Smooth muscle cell (in vitro differentiated cells): ENCODE measurements around the gene FAN1. TPM values are rescaled to one million over a fixed set of nuclear protein-coding genes. Genes with fewer than 3 reads are reported as not detected.

Experiments
- DNase-seq: peaks from one replicate; lab custom pipeline; 2025; ENCODE audit not compliant: unreplicated experiment; lab: John Stamatoyannopoulos, UW
- H2AFZ ChIP-seq: fragments of 200-600 bp; sonication (generic); 2 replicates; pipeline ENCODE4 v1.6.0; 2016; ENCODE audit warnings: antibody characterized with exemption, low read depth, mild to moderate bottlenecking
- H3F3A ChIP-seq: fragments of 200-600 bp; sonication (generic); 2 replicates; pipeline ENCODE4 v1.6.0; 2017; ENCODE audit warnings: antibody characterized with exemption, low read depth
- H3K27ac ChIP-seq: fragments of 200-600 bp; sonication (generic); 2 replicates; pipeline ENCODE4 v1.5.1; 2016; ENCODE audit warnings: low read depth, mild to moderate bottlenecking
- H3K27me3 ChIP-seq: fragments of 200-600 bp; sonication (generic); 2 replicates; pipeline ENCODE4 v1.6.1; 2016; ENCODE audit warnings: low read depth, mild to moderate bottlenecking
- H3K36me3 ChIP-seq: fragments of 200-600 bp; sonication (generic); 2 replicates; pipeline ENCODE4 v1.5.1; 2016; ENCODE audit warnings: low read depth
- H3K4me1 ChIP-seq: fragments of 200-600 bp; sonication (generic); 2 replicates; pipeline ENCODE4 v1.5.1; 2016; ENCODE audit warnings: low read depth
- H3K4me2 ChIP-seq: fragments of 200-600 bp; sonication (generic); 2 replicates; pipeline ENCODE4 v1.6.0; 2016; ENCODE audit warnings: mild to moderate bottlenecking
- H3K4me3 ChIP-seq: fragments of 200-600 bp; sonication (generic); 2 replicates; pipeline ENCODE4 v1.5.1; 2016; ENCODE audit warnings: mild to moderate bottlenecking
- H3K79me2 ChIP-seq: fragments of 200-600 bp; sonication (generic); 2 replicates; pipeline ENCODE4 v1.6.0; 2016; ENCODE audit warnings: low read depth, mild to moderate bottlenecking
- H3K9ac ChIP-seq: fragments of 200-600 bp; sonication (generic); 2 replicates; pipeline ENCODE4 v1.6.0; 2016; ENCODE audit warnings: low read depth
- H3K9me3 ChIP-seq: fragments of 200-600 bp; sonication (generic); replicated peaks from 2 replicates; pipeline ENCODE4 v1.5.1; 2016; ENCODE audit warnings: low read depth
- H4K20me1 ChIP-seq: fragments of 200-600 bp; sonication (generic); 2 replicates; pipeline ENCODE4 v1.6.0; 2016; ENCODE audit warnings: low read depth
- WGBS: methylation state at CpG from one replicate; pipeline ENCODE4 v1.1.7; 2016; ENCODE audit warnings: low lambda C conversion rate; 5-methylcytosine and 5-hydroxymethylcytosine counted together
- polyA plus RNA-seq: library from polyadenylated mRNA; unstranded; fragments of >200 nt; fragmentation: Nextera tagmentation; extraction: Ambion mirVana; gene quantifications from 2 replicates; pipeline ENCODE4 v1.2.1, GENCODE V29; 2016
- total RNA-seq: library from RNA; depleted of rRNA; stranded (reverse); fragments of >200 nt; gene quantifications from 2 replicates; pipeline ENCODE4 v1.2.3, GENCODE V29; 2014
- TF ChIP-seq, protein P1 (sequence below): fragments of 200-600 bp; sonication (generic); IDR thresholded peaks from 2 replicates; pipeline ENCODE4 v1.5.1; 2017; ENCODE audit warnings: borderline replicate concordance, mild to moderate bottlenecking, antibody characterized with exemption; ENCODE audit not compliant: insufficient read depth, poor library complexity, severe bottlenecking

The FAN1 gene
- total and polyA plus RNA-seq, 2 experiments from 2014 or later, result 7.7 to 12.1 TPM

DNA sequence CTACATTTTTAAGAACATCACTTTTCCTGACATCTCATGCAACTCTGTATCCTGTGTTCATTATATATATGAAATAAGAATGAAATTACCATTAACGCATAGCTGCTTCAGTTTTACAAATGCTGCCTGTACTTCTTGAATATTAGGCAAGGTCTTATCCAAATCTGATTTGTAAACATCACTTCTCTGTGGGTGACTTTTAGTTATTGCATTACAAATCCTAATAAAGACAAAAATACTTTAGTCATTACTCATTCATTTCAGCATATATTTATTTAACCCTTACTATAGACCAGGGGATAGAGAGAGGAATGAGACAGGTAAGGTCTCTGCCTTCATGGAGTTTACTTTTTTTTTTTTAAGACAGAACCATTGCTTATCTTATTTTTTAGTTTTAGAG, 51.0 kb downstream of the FAN1 start:
- TF ChIP-seq, protein P1, sequence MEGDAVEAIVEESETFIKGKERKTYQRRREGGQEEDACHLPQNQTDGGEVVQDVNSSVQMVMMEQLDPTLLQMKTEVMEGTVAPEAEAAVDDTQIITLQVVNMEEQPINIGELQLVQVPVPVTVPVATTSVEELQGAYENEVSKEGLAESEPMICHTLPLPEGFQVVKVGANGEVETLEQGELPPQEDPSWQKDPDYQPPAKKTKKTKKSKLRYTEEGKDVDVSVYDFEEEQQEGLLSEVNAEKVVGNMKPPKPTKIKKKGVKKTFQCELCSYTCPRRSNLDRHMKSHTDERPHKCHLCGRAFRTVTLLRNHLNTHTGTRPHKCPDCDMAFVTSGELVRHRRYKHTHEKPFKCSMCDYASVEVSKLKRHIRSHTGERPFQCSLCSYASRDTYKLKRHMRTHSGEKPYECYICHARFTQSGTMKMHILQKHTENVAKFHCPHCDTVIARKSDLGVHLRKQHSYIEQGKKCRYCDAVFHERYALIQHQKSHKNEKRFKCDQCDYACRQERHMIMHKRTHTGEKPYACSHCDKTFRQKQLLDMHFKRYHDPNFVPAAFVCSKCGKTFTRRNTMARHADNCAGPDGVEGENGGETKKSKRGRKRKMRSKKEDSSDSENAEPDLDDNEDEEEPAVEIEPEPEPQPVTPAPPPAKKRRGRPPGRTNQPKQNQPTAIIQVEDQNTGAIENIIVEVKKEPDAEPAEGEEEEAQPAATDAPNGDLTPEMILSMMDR, result no peak
- Histone ChIP-seq H3K9ac (no peak overlapping the region), H3K4me1 (no peaks in the 10 kb centered on the region), H3K79me2 (peaks cover under 1% of the 10 kb centered on the region), H3K4me3 (no peak overlapping the region), H4K20me1 (no peaks in the 10 kb centered on the region), H3K9me3 (no peaks in the 10 kb centered on the region), H3K36me3 (peaks cover 31% of the 10 kb centered on the region), H3K4me2 (no peak overlapping the region), H3K27ac (no peak overlapping the region), H3F3A (peaks cover 11% of the 10 kb centered on the region), H2AFZ (no peak overlapping the region), H3K27me3 (no peaks in the 10 kb centered on the region)
- 91% methylated on average over 1 of the region's 1 CpG for WGBS
- DNase-seq, result no peak

DNA sequence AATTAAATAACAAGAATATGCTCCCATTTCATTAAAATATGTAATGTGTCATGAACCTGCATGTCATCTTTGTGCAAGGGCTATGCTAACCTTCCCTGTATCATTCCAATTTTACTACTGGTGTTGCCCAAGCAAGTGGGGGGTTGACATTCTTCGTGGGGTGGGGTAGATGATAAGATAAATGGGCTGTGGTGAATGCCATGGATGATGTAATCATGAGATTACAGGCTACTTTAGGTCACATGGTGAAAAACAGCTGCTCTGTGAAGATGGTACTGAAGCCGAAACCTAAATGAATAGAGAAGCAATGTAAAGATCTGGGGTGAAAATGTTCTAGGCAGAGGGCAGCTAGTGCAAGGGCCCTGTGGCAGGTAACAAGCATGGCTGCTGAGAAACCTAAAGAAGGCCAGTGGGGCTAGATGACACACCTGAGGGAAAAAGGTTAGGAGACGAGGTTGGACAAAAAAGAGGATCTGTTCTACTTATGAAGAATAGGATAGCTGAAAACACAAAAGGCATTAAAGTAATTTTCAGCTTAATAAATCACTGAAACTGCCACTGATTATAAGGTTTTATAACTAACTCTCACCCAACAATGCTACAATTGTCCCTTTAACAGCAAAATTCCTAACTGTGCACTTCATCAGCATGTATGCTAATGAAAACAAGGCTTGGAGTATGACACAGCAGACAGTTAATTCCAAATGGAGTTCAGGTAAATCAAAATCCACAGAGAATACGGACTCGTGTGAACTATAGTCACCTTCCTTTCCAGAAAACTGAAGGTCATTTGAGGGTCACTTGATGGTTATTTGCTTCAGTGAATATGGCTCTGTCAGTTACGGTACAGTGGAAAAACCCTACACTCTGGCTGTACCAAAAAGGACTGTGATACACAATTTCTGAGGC, 52.8 kb downstream of the FAN1 start:
- no peak overlapping the region for H3K9ac ChIP-seq

DNA sequence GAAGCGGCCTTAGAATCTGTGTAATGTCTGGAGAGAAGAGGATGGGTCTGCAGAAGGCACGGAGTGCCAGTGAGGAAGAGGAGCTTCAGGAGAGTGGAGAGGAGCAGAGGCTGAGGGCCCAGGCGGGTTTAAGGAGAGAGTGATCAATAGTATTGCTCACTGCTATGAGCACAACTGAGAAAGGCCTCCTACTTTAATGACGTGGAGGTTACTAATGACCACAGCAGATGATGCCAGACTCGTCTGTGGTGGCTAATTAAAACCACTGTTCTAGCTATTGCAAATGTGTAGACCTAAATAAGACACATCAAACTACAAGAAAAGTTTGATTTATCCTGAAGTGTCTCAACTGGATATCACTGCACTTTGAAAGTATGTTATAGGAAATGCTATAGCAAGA, 54.5 kb downstream of the FAN1 start:
- H4K20me1 ChIP-seq, result peaks cover 7% of the 10 kb centered on the region
- no peak overlapping the region for H3K4me3 ChIP-seq
- no peak overlapping the region for H3K27ac ChIP-seq
- no peak overlapping the region for H3K4me2 ChIP-seq
- TF ChIP-seq, protein P1, result no peak
- DNase-seq, result no peak
- 88% methylated on average over 5 of the region's 5 CpGs for WGBS
- H3K36me3 ChIP-seq, result peaks cover 4% of the 10 kb centered on the region
- H3K79me2 ChIP-seq, result no peaks in the 10 kb centered on the region
- peaks cover 11% of the 10 kb centered on the region for H3F3A ChIP-seq
- no peak overlapping the region for H3K9ac ChIP-seq
- no peaks in the 10 kb centered on the region for H3K27me3 ChIP-seq
- H3K9me3 ChIP-seq, result no peaks in the 10 kb centered on the region
- H2AFZ ChIP-seq, result no peak overlapping the region
- H3K4me1 ChIP-seq, result no peaks in the 10 kb centered on the region

More for the DNA sequence above, 52.8 kb downstream of the FAN1 start:
- Histone ChIP-seq H3K4me2 (no peak overlapping the region), H3K4me1 (no peaks in the 10 kb centered on the region), H3K79me2 (no peaks in the 10 kb centered on the region), H3K9me3 (no peaks in the 10 kb centered on the region), H3F3A (peaks cover 11% of the 10 kb centered on the region), H3K36me3 (peaks cover 16% of the 10 kb centered on the region), H4K20me1 (no peaks in the 10 kb centered on the region), H2AFZ (no peak overlapping the region), H3K27me3 (no peaks in the 10 kb centered on the region), H3K27ac (peak overlapping the region; percentile 11), H3K4me3 (no peak overlapping the region)
- 88% methylated on average over 6 of the region's 6 CpGs for WGBS
- DNase-seq, result no peak
- TF ChIP-seq, protein P1, result no peak
